ENCODE data around the gene APOBEC3F. TPM values are rescaled to one million over a fixed set of nuclear protein-coding genes. Genes with fewer than 3 reads are reported as not detected.

APOBEC3F gene
- total RNA-seq, 3 donors from 2014 or later (not counting 1 experiment from before 2014, with no cell fraction given) = 30.1 to 54.4 (median 41.0) TPM

DNA sequence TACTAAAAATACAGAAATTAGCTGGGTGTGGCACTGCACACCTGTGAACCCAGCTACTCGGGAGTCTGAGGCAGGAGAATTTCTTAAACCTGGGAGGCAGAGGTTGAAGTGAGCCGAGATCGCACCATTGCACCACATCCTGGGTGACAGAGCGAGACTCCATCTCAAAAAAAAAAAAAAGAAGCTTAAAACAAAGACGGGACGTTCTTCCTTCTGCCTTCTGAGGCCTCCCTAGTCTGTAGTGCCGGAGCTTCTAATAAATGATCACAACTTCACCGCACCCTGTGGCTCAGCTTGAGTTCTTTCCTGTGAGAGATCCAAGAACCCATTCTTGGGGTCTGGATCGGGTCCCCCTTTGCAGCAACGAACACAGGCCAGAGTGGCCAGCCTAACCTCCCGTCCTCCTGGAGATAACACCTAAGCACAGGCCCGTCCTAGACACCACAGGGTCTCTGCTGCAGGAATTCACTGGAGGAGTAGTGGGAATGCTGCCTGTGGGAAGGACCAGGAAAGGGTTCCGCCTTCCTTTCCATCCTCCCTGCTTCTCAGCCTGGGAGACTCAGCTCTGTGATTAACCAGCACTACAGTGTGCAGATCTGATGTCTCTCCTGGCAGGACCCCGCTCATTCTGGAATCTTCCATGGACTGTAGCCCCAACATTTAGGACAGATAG, 54.2 kb downstream of the APOBEC3F start:
- peaks cover 79 to 91% of the 10 kb centered on the region in 2 donors for H3K4me1 Mint-ChIP-seq
- no peaks in the 10 kb centered on the region for H3K9me3 ChIP-seq (ENCODE audit: control insufficient read depth, insufficient read depth, low read length)
- no peaks in the 10 kb centered on the region for H3K36me3 Mint-ChIP-seq
- peak overlapping the region; percentile 75 for H3K4me3 Mint-ChIP-seq
- H3K4me1 ChIP-seq (ENCODE audit: control insufficient read depth, insufficient read depth, low read length) = peaks cover 100% of the 10 kb centered on the region
- peak overlapping the region; percentile 94 for H3K27ac ChIP-seq (ENCODE audit: low read length)
- no peaks in the 10 kb centered on the region for H3K27me3 Mint-ChIP-seq (ENCODE audit: low read depth in 2 of 2)
- ATAC-seq = peak in 2 of 3 donors; percentile 8 to 21
- DNase-seq = peak; percentile 58 to 80
- 44% methylated on average over 13 of the region's 14 CpGs for WGBS (ENCODE audit: insufficient coverage)
- H3K9me3 Mint-ChIP-seq = no peaks in the 10 kb centered on the region
- no peak overlapping the region for H3K4me3 ChIP-seq (ENCODE audit: low read length)
- intact Hi-C loops (cut with micrococcal nuclease) = loop anchor here (1.0 kb wide), 2 partner anchors 15 to 22 kb away; no protein-coding TSS in a partner anchor
- peak overlapping the region; percentile 98 to 99 for H3K27ac Mint-ChIP-seq
- TF ChIP-seq CTCF (IDR thresholded peaks at IDR 0.05) = no peak
- H3K36me3 ChIP-seq (ENCODE audit: control insufficient read depth, insufficient read depth, low read length) = no peaks in the 10 kb centered on the region
- H3K27me3 ChIP-seq (ENCODE audit: control insufficient read depth, insufficient read depth, low read length) = no peaks in the 10 kb centered on the region

DNA sequence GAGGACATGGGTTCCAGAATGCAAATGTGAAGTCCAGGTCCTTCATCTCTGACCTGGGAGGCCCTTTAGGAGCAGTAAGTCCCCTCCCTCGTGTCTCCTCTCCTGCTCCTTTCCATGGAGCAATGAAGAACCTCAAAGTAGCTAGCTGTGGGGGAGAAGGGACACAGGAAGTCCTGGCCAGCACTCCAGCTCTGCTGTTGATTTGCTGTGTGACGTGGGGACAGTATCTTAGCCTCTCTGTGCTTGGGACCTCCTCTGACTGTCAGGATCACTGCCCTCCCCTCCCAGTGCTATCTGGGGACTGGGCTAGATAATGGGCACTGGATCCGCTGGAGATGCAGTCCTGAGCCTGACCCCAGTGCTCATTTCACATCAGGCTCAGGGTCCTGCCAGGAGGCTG, 55.3 kb downstream of the APOBEC3F start:
- no peak for ATAC-seq
- peaks cover 99% of the 10 kb centered on the region for H3K4me1 ChIP-seq (ENCODE audit: control insufficient read depth, insufficient read depth, low read length)
- no peaks in the 10 kb centered on the region for H3K9me3 ChIP-seq (ENCODE audit: control insufficient read depth, insufficient read depth, low read length)
- H3K36me3 ChIP-seq (ENCODE audit: control insufficient read depth, insufficient read depth, low read length) = no peaks in the 10 kb centered on the region
- intact Hi-C loops (cut with micrococcal nuclease) = no loop called here
- DNase-seq = peak in 1 of 2 donors; percentile 14
- peak overlapping the region; percentile 94 for H3K27ac ChIP-seq (ENCODE audit: low read length)
- peaks cover 68 to 80% of the 10 kb centered on the region in 2 donors for H3K4me1 Mint-ChIP-seq
- no peaks in the 10 kb centered on the region for H3K27me3 Mint-ChIP-seq (ENCODE audit: low read depth in 2 of 2)
- H3K9me3 Mint-ChIP-seq = no peaks in the 10 kb centered on the region
- 74% methylated on average over 3 of the region's 3 CpGs for WGBS (ENCODE audit: insufficient coverage)
- H3K36me3 Mint-ChIP-seq = no peaks in the 10 kb centered on the region
- no peak for TF ChIP-seq CTCF (IDR thresholded peaks at IDR 0.05)
- no peaks in the 10 kb centered on the region for H3K27me3 ChIP-seq (ENCODE audit: control insufficient read depth, insufficient read depth, low read length)
- H3K27ac Mint-ChIP-seq = peak overlapping the region; percentile 98 to 99
- H3K4me3 Mint-ChIP-seq = peak overlapping the region; percentile 75
- no peak overlapping the region for H3K4me3 ChIP-seq (ENCODE audit: low read length)

GRCh38 chr22:39097098-39098020, 56.7 kb downstream of the APOBEC3F start, which contains the start of gene APOBEC3H:
Gene APOBEC3H, plus strand, starts transcription at chr22:39097244. Its CDS starts 3,035 bp downstream, at chr22:39100279.
- peak within 1 kb of the TSS; percentile 81 for H3K4me3 Mint-ChIP-seq
- peak within 1 kb of the TSS; percentile 98 to 99 for H3K27ac Mint-ChIP-seq
- H3K36me3 ChIP-seq (ENCODE audit: control insufficient read depth, insufficient read depth, low read length) = no peaks in the 10 kb centered on the region
- H3K4me3 ChIP-seq (ENCODE audit: low read length) = peak within 1 kb of the TSS; percentile 17
- peak within 1 kb of the TSS; percentile 94 for H3K27ac ChIP-seq (ENCODE audit: low read length)
- no peak for TF ChIP-seq CTCF (IDR thresholded peaks at IDR 0.05)
- H3K4me1 ChIP-seq (ENCODE audit: control insufficient read depth, insufficient read depth, low read length) = peaks cover 85% of the 10 kb centered on the region
- intact Hi-C loops (cut with micrococcal nuclease) = no loop called here
- H3K27me3 ChIP-seq (ENCODE audit: control insufficient read depth, insufficient read depth, low read length) = no peaks in the 10 kb centered on the region
- 43% methylated on average over 8 of the region's 9 CpGs for WGBS (ENCODE audit: insufficient coverage)
- DNase-seq = peak in 1 of 2 donors; percentile 74
- ATAC-seq = peak; percentile 29 to 54 (median 40)
- H3K9me3 Mint-ChIP-seq = no peaks in the 10 kb centered on the region
- no peaks in the 10 kb centered on the region for H3K36me3 Mint-ChIP-seq
- H3K27me3 Mint-ChIP-seq (ENCODE audit: low read depth in 2 of 2) = no peaks in the 10 kb centered on the region
- peaks cover 56 to 66% of the 10 kb centered on the region in 2 donors for H3K4me1 Mint-ChIP-seq
- H3K9me3 ChIP-seq (ENCODE audit: control insufficient read depth, insufficient read depth, low read length) = no peaks in the 10 kb centered on the region
